B cell (primary cell): ENCODE results near the gene CETP.

Source experiments
- CTCF ChIP-seq: fragments of 200-600 bp; IDR thresholded peaks from one replicate; pipeline ENCODE4 v1.8.0; 2022; ENCODE audit warnings: antibody characterized with exemption, mild to moderate bottlenecking
- EZH2 ChIP-seq: IDR thresholded peaks from 2 replicates; pipeline ENCODE4 v1.6.1; 2012; ENCODE audit warnings: borderline replicate concordance, low read depth, mild to moderate bottlenecking, moderate library complexity, low read length; ENCODE audit not compliant: insufficient read depth, poor library complexity, severe bottlenecking

- TF ChIP-seq CTCF (no peak), EZH2 (no peak)
These were observed 31.5 kb downstream of the CETP start for GRCh38 chr16:56993204-56993603.
